HPDE6-E6E7 (cell line): ENCODE results near the gene CETN3.

Source experiments
- DNase-seq: peaks from one replicate; pipeline ENCODE4 v3.0.0; 2011; ENCODE audit warnings: missing footprints; ENCODE audit errors: extremely low spot score

CETN3 gene

DNA sequence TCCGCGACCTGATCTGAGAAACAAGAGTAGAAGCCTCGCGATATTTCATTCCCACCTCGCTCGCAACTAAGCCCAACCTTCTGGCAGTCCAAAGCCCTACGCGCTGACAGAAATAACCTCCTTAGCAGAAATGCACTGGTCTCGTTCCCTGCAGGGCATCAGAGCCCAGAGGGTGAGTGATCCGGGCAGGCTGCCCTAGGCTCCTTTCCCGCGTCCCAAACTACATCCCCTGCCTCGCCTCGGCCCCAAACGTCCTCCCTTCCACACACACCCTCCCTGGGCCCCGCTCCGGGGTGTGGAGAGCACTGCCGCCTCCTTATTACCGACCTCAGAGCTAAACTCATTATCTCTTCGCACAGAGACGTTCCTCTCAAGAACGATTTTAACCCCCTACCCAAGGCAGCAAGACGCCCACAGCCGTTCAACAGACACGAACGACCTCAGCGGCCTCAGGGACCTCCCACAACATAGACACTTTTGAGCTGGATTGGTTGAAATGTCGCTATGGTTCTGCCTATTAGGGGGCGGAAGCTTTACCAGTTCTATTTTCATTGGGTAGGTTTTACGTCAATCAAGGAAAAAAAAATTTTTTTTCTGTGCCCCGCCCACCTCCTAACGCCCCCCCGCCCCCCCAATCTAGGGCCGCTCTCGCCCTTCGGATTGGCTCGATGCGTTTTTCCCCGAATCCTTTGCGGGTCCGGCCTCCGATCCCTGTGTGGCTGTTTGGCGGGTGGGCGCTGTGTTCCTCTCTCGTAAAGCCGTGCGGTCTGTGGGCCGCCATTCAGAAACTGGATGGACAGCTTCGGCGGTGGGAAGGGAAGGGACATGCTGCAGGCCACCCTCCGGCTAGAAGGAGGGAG lies at the start of gene CETN3:
CETN3 (minus strand) TSS at position 439 of the 860 bp plus-strand sequence; CDS start at position 344, 95 bp downstream.
- DNase-seq, result peak; percentile 88

DNA sequence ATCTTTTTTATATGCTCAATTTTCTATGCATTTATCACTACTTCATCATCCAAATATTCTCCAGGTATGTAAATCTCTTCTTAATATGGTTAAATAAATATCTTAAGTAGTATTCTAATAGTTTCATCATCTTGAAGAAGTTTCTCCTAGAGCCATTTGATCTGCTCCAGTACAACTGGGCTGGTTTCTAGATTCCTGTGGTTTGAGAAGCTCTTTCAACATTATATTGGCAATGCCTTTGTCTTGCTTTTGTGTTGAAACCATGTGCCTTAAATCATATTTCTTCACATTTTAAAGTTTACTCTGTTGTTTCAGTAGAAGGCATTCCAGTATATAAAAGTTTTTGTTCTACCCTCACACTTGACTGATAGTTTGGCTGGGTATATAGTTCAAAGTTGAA lies 37.4 kb upstream of the CETN3 start:
- DNase-seq, result no peak

DNA sequence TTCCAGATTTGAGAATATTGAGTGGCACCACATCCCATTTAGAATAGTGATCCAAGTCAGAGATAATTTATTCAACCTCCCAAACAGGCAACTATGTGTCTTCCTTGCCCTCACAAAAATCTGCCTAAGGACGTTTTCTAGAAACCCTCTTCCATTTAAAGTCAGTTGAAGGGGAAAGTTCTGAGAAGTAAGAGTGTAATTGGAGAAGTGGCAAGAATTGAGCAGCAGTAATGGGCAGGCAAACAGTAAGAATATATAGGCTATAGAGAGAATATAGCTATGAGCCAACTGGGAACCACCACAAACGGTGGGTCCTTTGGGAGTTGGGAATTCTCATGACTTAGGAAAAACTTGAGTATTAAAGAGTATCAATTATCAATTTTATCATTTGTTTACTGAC lies 31.1 kb upstream of the CETN3 start:
- no peak for DNase-seq

GRCh38 chr5:90438100-90438499 lies 28.5 kb upstream of the CETN3 start:
- no peak for DNase-seq

DNA sequence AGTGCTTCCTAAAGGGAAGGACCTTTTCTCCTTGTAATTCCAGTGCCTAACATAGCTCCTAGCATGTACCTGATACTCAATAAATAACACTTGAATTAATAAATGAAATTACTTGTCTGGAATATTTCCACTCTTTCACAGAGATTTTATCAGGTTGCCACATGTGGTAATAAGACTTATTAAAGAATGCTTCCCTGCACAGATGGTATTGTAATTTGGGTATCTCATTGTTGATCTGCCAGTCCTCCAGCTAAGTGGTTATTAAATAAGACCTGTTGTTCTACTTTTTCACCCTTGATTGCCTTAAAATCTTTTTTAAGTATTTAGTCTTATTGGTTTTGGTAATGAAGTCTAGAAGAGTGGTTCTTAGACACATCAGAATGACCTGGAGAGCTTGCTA lies 28.1 kb upstream of the CETN3 start:
- no peak for DNase-seq

DNA sequence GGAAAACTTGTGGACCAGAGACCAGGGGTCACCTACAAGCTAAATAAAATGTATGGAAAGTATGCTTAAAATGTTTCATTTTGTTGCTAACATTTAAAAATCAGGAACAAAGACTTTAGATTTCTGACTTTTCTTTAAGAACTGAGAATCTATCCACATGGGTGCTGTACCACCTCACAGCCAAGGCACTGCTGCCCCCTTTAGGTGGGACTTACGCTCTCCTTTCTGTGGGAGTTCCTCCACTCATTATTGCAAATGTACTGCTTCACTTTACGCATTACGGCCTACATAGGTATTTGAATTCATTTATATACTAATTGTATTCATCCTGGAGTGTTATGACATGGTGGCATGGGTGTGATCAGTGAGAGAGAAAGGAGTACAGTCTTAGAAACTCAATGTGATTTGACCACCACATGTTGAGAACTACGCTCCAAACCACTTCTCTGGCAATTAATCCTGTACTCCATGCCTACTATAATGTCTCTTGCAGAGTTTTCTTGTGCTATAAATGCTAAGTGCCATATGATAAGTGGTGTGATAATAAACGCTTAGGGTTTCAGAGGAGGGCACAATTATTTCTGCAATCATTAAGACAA lies 24.7 kb upstream of the CETN3 start:
- DNase-seq, result peak; percentile 19

DNA sequence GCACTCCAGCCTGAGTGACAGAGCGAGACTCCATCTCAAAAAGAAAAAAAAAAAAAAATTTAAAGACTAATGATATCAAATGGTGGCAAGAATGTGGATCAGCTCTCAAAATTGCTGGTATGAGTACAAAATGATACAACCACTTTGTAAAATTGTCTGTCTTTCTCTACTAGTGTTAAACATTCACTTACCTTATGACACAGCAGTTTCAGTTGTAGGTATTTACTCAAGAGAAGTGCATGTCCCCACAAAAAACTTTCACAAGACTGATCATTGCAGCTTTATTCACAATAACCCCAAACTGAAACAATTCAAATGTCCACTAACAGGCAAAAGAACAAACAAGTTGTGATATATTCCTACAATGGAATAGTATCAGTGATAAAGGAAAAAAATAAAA lies 14.7 kb upstream of the CETN3 start:
- no peak for DNase-seq

- no peak for DNase-seq
Measured at GRCh38 chr5:90421136-90421535, 11.6 kb upstream of the CETN3 start.

DNA sequence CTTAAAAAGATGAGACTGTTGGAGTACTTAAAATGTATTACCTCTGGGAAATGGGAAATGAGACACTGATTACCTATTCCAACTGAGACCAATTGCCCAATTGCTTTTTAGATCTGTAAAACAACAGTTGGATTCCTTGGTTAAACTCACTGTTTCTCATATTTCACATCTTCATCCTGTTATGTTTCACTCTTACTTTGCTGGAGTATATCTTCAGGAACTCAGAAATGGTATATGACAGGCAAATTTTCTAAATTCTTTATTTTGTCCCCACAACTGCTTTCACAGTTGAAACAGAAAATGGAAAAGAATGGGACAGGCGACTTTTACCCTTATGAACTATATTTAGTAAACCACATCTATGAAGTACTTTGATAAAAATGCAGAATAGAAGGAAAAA lies 8.7 kb upstream of the CETN3 start:
- DNase-seq, result no peak

GRCh38 chr5:90410178-90410762 lies 714 bp upstream of the CETN3 start:
- DNase-seq, result no peak

GRCh38 chr5:90408571-90409317 lies 812 bp downstream of the CETN3 start:
- no peak for DNase-seq

DNA sequence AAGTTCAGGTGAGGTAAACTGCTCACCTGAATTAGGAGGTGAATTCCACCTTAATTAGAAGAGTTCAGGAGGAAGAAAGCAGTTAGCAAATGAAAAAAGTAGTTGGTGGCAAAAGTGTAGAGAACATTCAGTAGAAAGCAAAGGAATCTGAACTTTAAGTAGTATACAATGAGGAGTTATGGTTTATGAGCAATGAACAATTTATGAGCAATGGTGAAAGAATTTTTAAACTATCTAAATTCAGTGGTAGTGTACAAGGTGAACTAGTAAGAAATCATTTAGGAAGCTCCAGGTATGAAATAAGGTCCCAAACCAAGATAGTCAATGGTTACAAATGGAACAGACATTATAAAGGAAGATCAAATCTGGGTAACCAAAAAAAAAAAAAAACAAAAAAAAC lies 3.1 kb downstream of the CETN3 start:
- no peak for DNase-seq

- DNase-seq, result no peak
Measured at GRCh38 chr5:90402521-90403255, 6.9 kb downstream of the CETN3 start.

- DNase-seq, result no peak
Measured at GRCh38 chr5:90399251-90399650, 10.3 kb downstream of the CETN3 start.

DNA sequence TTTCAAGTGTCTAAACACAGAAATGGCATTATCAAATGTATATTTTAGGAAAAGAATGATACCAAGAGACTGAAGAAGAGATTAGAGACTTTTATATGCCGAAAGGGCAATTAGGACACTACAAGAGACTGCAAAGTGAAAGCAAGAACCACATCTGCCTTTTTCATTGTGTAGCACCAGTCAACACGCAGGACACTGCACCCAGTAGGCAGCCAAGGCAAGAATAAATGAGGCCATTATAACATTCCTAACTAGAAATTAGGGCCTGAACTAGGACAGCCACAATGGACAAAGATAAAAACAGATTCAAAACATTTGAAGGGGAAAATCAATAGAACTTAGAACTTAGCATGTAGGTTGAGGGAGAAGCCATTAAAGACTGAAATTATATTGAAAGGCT lies 10.8 kb downstream of the CETN3 start:
- DNase-seq, result no peak

- no peak for DNase-seq
Measured at GRCh38 chr5:90395005-90395404, 14.6 kb downstream of the CETN3 start.

GRCh38 chr5:90390928-90391327 lies 18.6 kb downstream of the CETN3 start:
- DNase-seq, result no peak

GRCh38 chr5:90390326-90390725 lies 19.2 kb downstream of the CETN3 start:
- DNase-seq, result no peak

DNA sequence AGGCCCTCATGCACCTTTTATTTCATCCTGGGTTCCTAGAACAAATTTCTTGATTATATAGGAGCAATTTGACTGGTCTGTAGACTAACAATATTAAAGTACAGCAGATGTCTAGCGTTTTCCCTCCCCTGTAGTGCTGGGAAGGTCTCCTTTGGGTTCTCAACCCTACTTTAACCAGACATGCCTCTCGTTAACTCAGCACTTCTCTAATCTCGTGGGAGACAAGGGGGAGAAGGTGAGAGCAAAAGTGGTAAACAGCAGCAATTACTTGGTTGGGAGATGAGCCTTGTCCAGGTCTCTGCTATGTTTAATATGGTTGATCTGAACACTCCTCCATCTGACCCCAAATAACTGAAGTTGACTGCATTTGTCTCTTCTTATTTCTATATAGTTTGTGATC lies 22.0 kb downstream of the CETN3 start:
- no peak for DNase-seq

DNA sequence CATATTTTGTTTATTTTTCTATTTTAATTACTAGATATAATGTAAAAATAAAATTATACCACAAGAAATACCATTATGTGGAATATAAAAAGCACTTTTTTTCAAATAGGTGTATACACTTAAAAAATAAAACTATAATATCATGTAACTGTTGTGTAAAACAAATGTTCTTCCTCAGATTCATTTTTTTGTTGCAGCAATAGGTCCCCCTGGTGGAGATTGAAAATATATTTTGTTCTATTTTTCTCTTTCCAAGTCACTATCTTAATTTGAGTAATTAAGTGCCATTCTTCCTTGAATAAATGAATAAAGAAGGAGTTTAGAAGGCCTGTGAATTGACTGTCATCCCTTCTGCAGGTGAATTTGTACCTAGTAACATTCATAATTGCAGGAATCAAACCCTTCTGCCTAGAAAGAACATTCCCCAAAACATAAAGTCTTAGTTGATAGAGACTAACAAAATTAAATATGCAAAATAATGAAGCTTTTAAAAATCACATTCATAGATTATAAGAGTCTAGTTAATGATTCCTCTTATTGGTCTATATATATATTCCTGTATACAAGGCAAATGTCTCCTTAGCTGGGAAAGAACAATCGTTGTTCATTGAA lies 23.4 kb downstream of the CETN3 start:
- DNase-seq, result no peak

GRCh38 chr5:90384389-90384788 lies 25.2 kb downstream of the CETN3 start:
- DNase-seq, result no peak
